Neural cell (in vitro differentiated cells): ENCODE results near the gene SIRPB1. TPM values are rescaled to one million over a fixed set of nuclear protein-coding genes. Genes with fewer than 3 reads are reported as not detected.

Experiments used
- H2AFZ ChIP-seq: fragments of 200-600, 300-800 bp; sonication (generic), shearing (Covaris generic); 2 replicates; pipeline ENCODE4 v1.6.0; 2014; ENCODE audit warnings: low read depth, mild to moderate bottlenecking, antibody characterized with exemption, low read length, moderate library complexity
- H3F3A ChIP-seq: fragments of 200-600 bp; shearing (Covaris generic); 2 replicates; pipeline ENCODE4 v1.6.1; 2016; ENCODE audit warnings: mild to moderate bottlenecking, moderate library complexity, mixed read lengths, antibody characterized with exemption, low read length; ENCODE audit not compliant: insufficient read depth, poor library complexity, severe bottlenecking
- H3K27ac ChIP-seq: fragments of 200-600, 300-800 bp; sonication (generic), shearing (Covaris generic); 2 replicates; pipeline ENCODE4 v1.5.1; 2014; ENCODE audit warnings: mild to moderate bottlenecking, low read length, moderate library complexity
- H3K27me3 ChIP-seq: fragments of 300-800, 200-600 bp; sonication (generic), shearing (Covaris generic); 2 replicates; pipeline ENCODE4 v1.6.0; 2014; ENCODE audit warnings: mild to moderate bottlenecking, low read depth, low read length, moderate library complexity; ENCODE audit not compliant: insufficient read depth
- H3K36me3 ChIP-seq: fragments of 300-800, 200-600 bp; sonication (generic), shearing (Covaris generic); 2 replicates; pipeline ENCODE4 v1.5.1; 2014; ENCODE audit warnings: mild to moderate bottlenecking, antibody characterized with exemption, low read length, moderate library complexity; ENCODE audit not compliant: insufficient read depth
- H3K4me2 ChIP-seq: fragments of 300-800, 200-600 bp; sonication (generic), shearing (Covaris generic); 2 replicates; pipeline ENCODE4 v1.6.0; 2014; ENCODE audit warnings: mild to moderate bottlenecking, low read length
- H3K4me3 ChIP-seq: fragments of 300-800, 200-600 bp; sonication (generic), shearing (Covaris generic); 2 replicates; pipeline ENCODE4 v1.5.1; 2014; ENCODE audit warnings: mild to moderate bottlenecking, low read length, moderate library complexity
- H3K79me2 ChIP-seq: fragments of 200-600 bp; shearing (Covaris generic); replicated peaks from 2 replicates; pipeline ENCODE4 v1.6.0; 2014; ENCODE audit warnings: mild to moderate bottlenecking, low read length, moderate library complexity; ENCODE audit not compliant: insufficient read depth
- H3K9ac ChIP-seq: fragments of 300-800, 200-600 bp; sonication (generic), shearing (Covaris generic); 2 replicates; pipeline ENCODE4 v1.6.1; 2016; ENCODE audit warnings: mild to moderate bottlenecking, low read length, mixed read lengths
- H3K9me2 ChIP-seq: fragments of 200-600 bp; shearing (Covaris generic); 2 replicates; pipeline ENCODE4 v1.6.1; 2016; ENCODE audit warnings: mild to moderate bottlenecking, low read length, mixed read lengths; ENCODE audit not compliant: insufficient read depth
- H3K9me3 ChIP-seq: fragments of 200-600, 300-800 bp; sonication (generic), shearing (Covaris generic); 2 replicates; pipeline ENCODE4 v1.6.1; 2016; ENCODE audit warnings: mild to moderate bottlenecking, mixed run types, low read length, moderate library complexity, mixed read lengths
- H4K20me1 ChIP-seq: fragments of 200-600 bp; shearing (Covaris generic); 2 replicates; pipeline ENCODE4 v1.6.1; 2016; ENCODE audit warnings: mild to moderate bottlenecking, mixed run types; ENCODE audit not compliant: insufficient read depth
- EP300 ChIP-seq: fragments of 450-650 bp; conservative IDR thresholded peaks from 2 replicates; pipeline ENCODE4 v1.6.1; 2014; ENCODE audit warnings: antibody characterized with exemption, mild to moderate bottlenecking, moderate library complexity; ENCODE audit not compliant: poor library complexity, severe bottlenecking
- EZH2 ChIP-seq: fragments of 200-600, 300-800 bp; shearing (Covaris generic), sonication (generic); IDR thresholded peaks from 2 replicates; pipeline ENCODE4 v1.6.1; 2014; ENCODE audit warnings: antibody characterized with exemption, low read length, borderline replicate concordance, mild to moderate bottlenecking; ENCODE audit not compliant: insufficient read depth, poor library complexity, severe bottlenecking
- MXI1 ChIP-seq: fragments of 450-650 bp; conservative IDR thresholded peaks from 2 replicates; pipeline ENCODE4 v1.6.1; 2014; ENCODE audit warnings: antibody characterized with exemption, mild to moderate bottlenecking; ENCODE audit not compliant: poor library complexity, severe bottlenecking
- POLR2AphosphoS5 ChIP-seq: IDR thresholded peaks from 2 replicates; pipeline ENCODE4 v1.6.1; 2012
- RAD21 ChIP-seq: fragments of 450-650 bp; conservative IDR thresholded peaks from 2 replicates; pipeline ENCODE4 v1.6.1; 2014; ENCODE audit warnings: antibody characterized with exemption, mild to moderate bottlenecking, moderate library complexity
- SMC3 ChIP-seq: fragments of 450-650 bp; conservative IDR thresholded peaks from 2 replicates; pipeline ENCODE4 v1.6.1; 2014; ENCODE audit warnings: antibody characterized with exemption, mild to moderate bottlenecking, moderate library complexity; ENCODE audit not compliant: poor library complexity
- TAF1 ChIP-seq: IDR thresholded peaks from 2 replicates; pipeline ENCODE4 v1.6.1; 2012; ENCODE audit warnings: low read depth
- polyA plus RNA-seq: library from polyadenylated mRNA; depleted of rRNA; stranded (reverse); fragments of >200 nt; gene quantifications from 2 replicates; pipeline ENCODE4 v1.2.3, GENCODE V29; 2014
- TF ChIP-seq, protein P1 (sequence below): IDR thresholded peaks from 2 replicates; pipeline ENCODE4 v1.6.1; 2012; ENCODE audit warnings: borderline replicate concordance
- TF ChIP-seq, protein P2 (sequence below): fragments of 450-650 bp; IDR thresholded peaks from 2 replicates; pipeline ENCODE4 v1.5.1; 2014; ENCODE audit warnings: antibody characterized with exemption, mild to moderate bottlenecking, moderate library complexity; ENCODE audit not compliant: poor library complexity, severe bottlenecking

SIRPB1 gene
- polyA plus RNA-seq, 1 donor from 2014 or later = 0.20 TPM

DNA sequence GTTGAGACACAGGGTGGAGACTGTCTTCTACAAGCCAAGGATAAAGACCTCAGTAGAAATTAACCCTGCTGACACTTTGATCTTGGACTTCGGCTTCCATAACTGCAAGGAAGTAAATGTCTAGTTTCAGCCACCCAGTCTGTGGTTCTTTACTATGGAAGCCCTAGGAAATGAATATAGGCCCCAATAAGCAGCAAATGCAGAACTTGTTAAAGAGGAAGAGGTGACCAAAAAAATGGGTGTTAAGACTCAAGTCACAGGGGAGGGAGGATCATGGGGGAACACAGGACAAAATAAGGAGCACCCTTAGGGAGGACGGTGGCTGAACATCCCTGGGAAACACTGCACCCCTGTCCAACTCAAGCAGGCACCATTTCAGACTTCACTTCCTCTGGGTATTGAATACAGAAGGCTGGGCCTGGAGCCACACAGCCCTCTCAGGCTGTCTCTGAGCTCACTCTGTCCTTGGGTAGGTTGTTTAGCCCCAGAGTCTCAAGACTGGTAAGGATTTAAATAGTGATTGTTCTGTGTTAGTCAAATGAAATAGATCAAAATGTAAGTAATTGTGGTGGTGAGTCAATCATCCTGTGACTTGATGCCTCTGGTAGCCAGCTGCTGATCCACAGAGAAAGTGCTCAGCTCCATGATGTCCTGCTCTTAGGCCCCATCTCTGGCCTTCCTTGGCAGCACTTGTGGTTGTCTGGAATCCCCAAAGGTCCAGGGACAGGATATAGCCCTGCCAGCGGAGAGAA, 31.9 kb downstream of the SIRPB1 start:
- H3K4me2 ChIP-seq = no peak overlapping the region
- H3K27me3 ChIP-seq = no peaks in the 10 kb centered on the region
- no peak overlapping the region for H3K4me3 ChIP-seq
- H3K36me3 ChIP-seq = no peaks in the 10 kb centered on the region
- H3K9me2 ChIP-seq = no peaks in the 10 kb centered on the region
- TF ChIP-seq EP300 (no peak), POLR2AphosphoS5 (no peak), SMC3 (no peak)
- TF ChIP-seq, protein P1, sequence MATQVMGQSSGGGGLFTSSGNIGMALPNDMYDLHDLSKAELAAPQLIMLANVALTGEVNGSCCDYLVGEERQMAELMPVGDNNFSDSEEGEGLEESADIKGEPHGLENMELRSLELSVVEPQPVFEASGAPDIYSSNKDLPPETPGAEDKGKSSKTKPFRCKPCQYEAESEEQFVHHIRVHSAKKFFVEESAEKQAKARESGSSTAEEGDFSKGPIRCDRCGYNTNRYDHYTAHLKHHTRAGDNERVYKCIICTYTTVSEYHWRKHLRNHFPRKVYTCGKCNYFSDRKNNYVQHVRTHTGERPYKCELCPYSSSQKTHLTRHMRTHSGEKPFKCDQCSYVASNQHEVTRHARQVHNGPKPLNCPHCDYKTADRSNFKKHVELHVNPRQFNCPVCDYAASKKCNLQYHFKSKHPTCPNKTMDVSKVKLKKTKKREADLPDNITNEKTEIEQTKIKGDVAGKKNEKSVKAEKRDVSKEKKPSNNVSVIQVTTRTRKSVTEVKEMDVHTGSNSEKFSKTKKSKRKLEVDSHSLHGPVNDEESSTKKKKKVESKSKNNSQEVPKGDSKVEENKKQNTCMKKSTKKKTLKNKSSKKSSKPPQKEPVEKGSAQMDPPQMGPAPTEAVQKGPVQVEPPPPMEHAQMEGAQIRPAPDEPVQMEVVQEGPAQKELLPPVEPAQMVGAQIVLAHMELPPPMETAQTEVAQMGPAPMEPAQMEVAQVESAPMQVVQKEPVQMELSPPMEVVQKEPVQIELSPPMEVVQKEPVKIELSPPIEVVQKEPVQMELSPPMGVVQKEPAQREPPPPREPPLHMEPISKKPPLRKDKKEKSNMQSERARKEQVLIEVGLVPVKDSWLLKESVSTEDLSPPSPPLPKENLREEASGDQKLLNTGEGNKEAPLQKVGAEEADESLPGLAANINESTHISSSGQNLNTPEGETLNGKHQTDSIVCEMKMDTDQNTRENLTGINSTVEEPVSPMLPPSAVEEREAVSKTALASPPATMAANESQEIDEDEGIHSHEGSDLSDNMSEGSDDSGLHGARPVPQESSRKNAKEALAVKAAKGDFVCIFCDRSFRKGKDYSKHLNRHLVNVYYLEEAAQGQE = no peak
- H3K9ac ChIP-seq = no peak overlapping the region
- H3K79me2 ChIP-seq = no peaks in the 10 kb centered on the region
- no peak overlapping the region for H2AFZ ChIP-seq
- H3K27ac ChIP-seq = no peak overlapping the region
- H3K9me3 ChIP-seq = no peaks in the 10 kb centered on the region
- H4K20me1 ChIP-seq = no peaks in the 10 kb centered on the region
- H3F3A ChIP-seq = no peaks in the 10 kb centered on the region

DNA sequence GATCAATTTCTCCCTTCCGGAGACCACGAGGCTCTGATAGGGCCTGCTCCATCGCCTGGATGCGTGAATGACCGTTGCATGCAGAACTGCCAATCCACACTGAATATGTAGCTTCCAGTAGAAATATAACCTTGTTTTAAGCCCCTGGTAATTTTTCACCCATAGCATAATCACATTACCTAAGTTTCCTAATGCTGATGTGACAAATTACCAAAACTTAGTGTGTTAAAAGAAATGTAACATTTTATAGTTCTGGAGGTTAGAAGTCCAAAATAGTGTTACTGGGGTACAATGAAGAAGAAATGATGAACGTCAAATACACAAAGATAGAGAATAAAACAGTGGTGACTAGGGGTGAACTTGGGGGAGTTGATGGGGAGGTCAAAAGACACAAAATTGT, 40.3 kb downstream of the SIRPB1 start:
- H3K27ac ChIP-seq = no peak overlapping the region
- H3K9me2 ChIP-seq = no peaks in the 10 kb centered on the region
- H2AFZ ChIP-seq = no peak overlapping the region
- no peaks in the 10 kb centered on the region for H4K20me1 ChIP-seq
- TF ChIP-seq, protein P1 = no peak
- no peak for TF ChIP-seq SMC3
- TF ChIP-seq MXI1 = no peak
- TF ChIP-seq, protein P2, sequence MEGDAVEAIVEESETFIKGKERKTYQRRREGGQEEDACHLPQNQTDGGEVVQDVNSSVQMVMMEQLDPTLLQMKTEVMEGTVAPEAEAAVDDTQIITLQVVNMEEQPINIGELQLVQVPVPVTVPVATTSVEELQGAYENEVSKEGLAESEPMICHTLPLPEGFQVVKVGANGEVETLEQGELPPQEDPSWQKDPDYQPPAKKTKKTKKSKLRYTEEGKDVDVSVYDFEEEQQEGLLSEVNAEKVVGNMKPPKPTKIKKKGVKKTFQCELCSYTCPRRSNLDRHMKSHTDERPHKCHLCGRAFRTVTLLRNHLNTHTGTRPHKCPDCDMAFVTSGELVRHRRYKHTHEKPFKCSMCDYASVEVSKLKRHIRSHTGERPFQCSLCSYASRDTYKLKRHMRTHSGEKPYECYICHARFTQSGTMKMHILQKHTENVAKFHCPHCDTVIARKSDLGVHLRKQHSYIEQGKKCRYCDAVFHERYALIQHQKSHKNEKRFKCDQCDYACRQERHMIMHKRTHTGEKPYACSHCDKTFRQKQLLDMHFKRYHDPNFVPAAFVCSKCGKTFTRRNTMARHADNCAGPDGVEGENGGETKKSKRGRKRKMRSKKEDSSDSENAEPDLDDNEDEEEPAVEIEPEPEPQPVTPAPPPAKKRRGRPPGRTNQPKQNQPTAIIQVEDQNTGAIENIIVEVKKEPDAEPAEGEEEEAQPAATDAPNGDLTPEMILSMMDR = no peak
- TF ChIP-seq RAD21 = no peak
- TF ChIP-seq EZH2 = no peak
- no peak for TF ChIP-seq TAF1
- TF ChIP-seq EP300 = no peak
- no peak for TF ChIP-seq POLR2AphosphoS5
- H3K9ac ChIP-seq = no peak overlapping the region
- no peaks in the 10 kb centered on the region for H3F3A ChIP-seq
- no peak overlapping the region for H3K4me3 ChIP-seq
- no peaks in the 10 kb centered on the region for H3K9me3 ChIP-seq
- H3K36me3 ChIP-seq = no peaks in the 10 kb centered on the region
- no peak overlapping the region for H3K4me2 ChIP-seq
- no peaks in the 10 kb centered on the region for H3K79me2 ChIP-seq
- no peaks in the 10 kb centered on the region for H3K27me3 ChIP-seq
